SK-N-SH (cell line): ENCODE data around the gene MAPRE2. TPM values are rescaled to one million over a fixed set of nuclear protein-coding genes. Genes with fewer than 3 reads are reported as not detected.

Source experiments
- CTCF ChIA-PET: fragments of 300-600, 350-600 bp; formaldehyde crosslinking; extraction: SDS; loops from one replicate; lab custom pipeline; 2021; lab: Yijun Ruan, JAX
- POLR2A ChIA-PET: fragments of 350-600 bp; sonication (Branson Sonifier 250); formaldehyde crosslinking; extraction: SDS; loops from one replicate; lab custom pipeline; 2020; ENCODE audit warnings: antibody characterized with exemption, inconsistent platforms; lab: Yijun Ruan, JAX
- DNase-seq: peaks from one replicate; pipeline ENCODE4 v3.0.0; 2012
- H2AFZ ChIP-seq: fragments of 200-600 bp; sonication (generic); 2 replicates; pipeline ENCODE4 v1.8.1; 2016; ENCODE audit warnings: antibody characterized with exemption, mild to moderate bottlenecking, low read depth
- H3F3A ChIP-seq: fragments of 200-600 bp; sonication (generic); replicated peaks from 2 replicates; pipeline ENCODE3; 2016; ENCODE audit warnings: antibody characterized with exemption, mild to moderate bottlenecking; ENCODE audit not compliant: insufficient read depth
- H3K27ac ChIP-seq, 2 experiments: fragments of 200-500 bp in 1 of 2; fragments of 200-600 bp in 1 of 2; sonication (Bioruptor generic) in 1 of 2; sonication (generic), shearing (Covaris generic) in 1 of 2; 2 replicates each; pipeline versions ENCODE4 v1.5.1 to v1.6.1; 2014 to 2016; ENCODE audit warnings: low read depth in 2 of 2, inconsistent platforms in 1 of 2, low read length in 1 of 2, mild to moderate bottlenecking in 1 of 2, mixed read lengths in 1 of 2
- H3K27me3 ChIP-seq: fragments of 200-600 bp; sonication (generic), shearing (Covaris generic); 2 replicates; pipeline ENCODE4 v1.6.1; 2016; ENCODE audit warnings: mixed run types; ENCODE audit not compliant: insufficient read depth
- H3K36me3 ChIP-seq, 2 experiments: fragments of 200-500 bp in 1 of 2; fragments of 200-600 bp in 1 of 2; sonication (Bioruptor generic) in 1 of 2; sonication (generic) in 1 of 2; replicated peaks in 1 of 2; 2 replicates each; pipeline versions ENCODE3 to v1.5.1; 2014 to 2016; ENCODE audit warnings: low read length in 1 of 2, mild to moderate bottlenecking in 1 of 2; ENCODE audit not compliant: insufficient read depth in 2 of 2, control insufficient read depth in 1 of 2
- H3K4me1 ChIP-seq, 2 experiments: fragments of 200-500 bp in 1 of 2; fragments of 200-600 bp in 1 of 2; sonication (Bioruptor generic) in 1 of 2; sonication (generic), shearing (Covaris generic) in 1 of 2; 2 replicates each; pipeline versions ENCODE4 v1.5.1 to v1.6.1; 2014 to 2016; ENCODE audit warnings: low read depth in 1 of 2, low read length in 1 of 2, mixed run types in 1 of 2; ENCODE audit not compliant: insufficient read depth in 2 of 2, control insufficient read depth in 1 of 2
- H3K4me2 ChIP-seq: fragments of 200-600 bp; sonication (generic), shearing (Covaris generic); 2 replicates; pipeline ENCODE4 v1.6.1; 2017; ENCODE audit warnings: mixed run types
- H3K4me3 ChIP-seq, 2 experiments: fragments of 200-500 bp in 1 of 2; fragments of 200-600 bp in 1 of 2; sonication (Bioruptor generic) in 1 of 2; sonication (generic), shearing (Covaris generic) in 1 of 2; 2 replicates each; pipeline versions ENCODE4 v1.5.1 to v1.8.1; 2014 to 2016; ENCODE audit warnings: low read depth in 2 of 2, inconsistent platforms in 1 of 2, low read length in 1 of 2, mild to moderate bottlenecking in 1 of 2, mixed read lengths in 1 of 2, moderate library complexity in 1 of 2
- H3K79me2 ChIP-seq: fragments of 200-600 bp; sonication (generic); 2 replicates; pipeline ENCODE4 v1.8.1; 2017; ENCODE audit warnings: mild to moderate bottlenecking; ENCODE audit not compliant: insufficient read depth
- H3K9ac ChIP-seq: fragments of 200-600 bp; sonication (generic); 2 replicates; pipeline ENCODE4 v1.6.1; 2017; ENCODE audit warnings: mixed run types
- H3K9me2 ChIP-seq: fragments of 200-600 bp; sonication (generic); 2 replicates; pipeline ENCODE4 v1.6.1; 2017; ENCODE audit warnings: mixed run types
- H3K9me3 ChIP-seq: fragments of 200-600 bp; sonication (generic); 2 replicates; pipeline ENCODE4 v1.6.1; 2017; ENCODE audit warnings: mixed run types, mild to moderate bottlenecking, moderate library complexity
- H4K20me1 ChIP-seq: fragments of 200-600 bp; sonication (generic); 2 replicates; pipeline ENCODE4 v1.6.1; 2017; ENCODE audit warnings: mild to moderate bottlenecking, mixed run types; ENCODE audit not compliant: insufficient read depth
- CHD2 ChIP-seq: fragments of 150-350 bp; IDR thresholded peaks from 2 replicates; pipeline ENCODE4 v1.6.1; 2018; ENCODE audit warnings: low read length; ENCODE audit not compliant: partially characterized antibody
- ELF1 ChIP-seq: IDR thresholded peaks from 2 replicates; pipeline ENCODE4 v1.4.0; 2012
- FOSL2 ChIP-seq: IDR thresholded peaks from 2 replicates; pipeline ENCODE4 v1.4.0; 2012; ENCODE audit warnings: low read depth, mild to moderate bottlenecking, moderate library complexity, borderline replicate concordance
- FOXJ3 ChIP-seq: sonication (generic); formaldehyde crosslinking; IDR thresholded peaks from 2 replicates; pipeline ENCODE4 v1.5.1; 2020; ENCODE audit warnings: mild to moderate bottlenecking, missing genetic modification reagents
- GATA2 ChIP-seq: sonication (generic); formaldehyde crosslinking; IDR thresholded peaks from 2 replicates; pipeline ENCODE4 v1.5.0; 2020; ENCODE audit warnings: mild to moderate bottlenecking, missing genetic modification reagents
- JUND ChIP-seq: IDR thresholded peaks from 2 replicates; pipeline ENCODE4 v1.4.0; 2012
- MAX ChIP-seq: IDR thresholded peaks from 2 replicates; pipeline ENCODE4 v1.4.0; 2012; ENCODE audit warnings: low read depth
- MXI1 ChIP-seq: IDR thresholded peaks from 2 replicates; pipeline ENCODE4 v1.6.1; 2012; ENCODE audit warnings: mild to moderate bottlenecking, low read depth, low read length, improper control_type of control experiment
- PBX3 ChIP-seq: IDR thresholded peaks from 2 replicates; pipeline ENCODE4; 2012
- POLR2AphosphoS5 ChIP-seq: IDR thresholded peaks from 2 replicates; pipeline ENCODE4 v1.6.1; 2012; ENCODE audit warnings: low read depth, low read length
- RAD21 ChIP-seq: IDR thresholded peaks from 2 replicates; pipeline ENCODE4 v1.6.1; 2012; ENCODE audit warnings: mild to moderate bottlenecking, low read length
- RCOR1 ChIP-seq: fragments of 150-350 bp; IDR thresholded peaks from 2 replicates; pipeline ENCODE4 v1.6.1; 2017; ENCODE audit warnings: antibody characterized with exemption, low read length
- RFX5 ChIP-seq: IDR thresholded peaks from 2 replicates; pipeline ENCODE4 v1.6.1; 2012; ENCODE audit warnings: mild to moderate bottlenecking, improper control_type of control experiment, low read length
- RXRA ChIP-seq: IDR thresholded peaks from 2 replicates; pipeline ENCODE4 v1.4.0; 2012; ENCODE audit warnings: low read depth, mild to moderate bottlenecking, borderline replicate concordance
- TCF12 ChIP-seq: IDR thresholded peaks from 2 replicates; pipeline ENCODE4 v1.4.0; 2012
- TEAD4 ChIP-seq: IDR thresholded peaks from 2 replicates; pipeline ENCODE4 v1.4.0; 2012; ENCODE audit warnings: mild to moderate bottlenecking, borderline replicate concordance; ENCODE audit not compliant: insufficient read depth
- YY1 ChIP-seq: IDR thresholded peaks from 2 replicates; pipeline ENCODE4 v1.4.0; 2012; ENCODE audit warnings: low read depth, mild to moderate bottlenecking
- ZBTB33 ChIP-seq: IDR thresholded peaks from 2 replicates; pipeline ENCODE4 v1.4.0; 2012; ENCODE audit warnings: low read depth, borderline replicate concordance
- WGBS: methylation state at CpG from one replicate; pipeline ENCODE4 v1.1.6; 2017; ENCODE audit warnings: low lambda C conversion rate; 5-methylcytosine and 5-hydroxymethylcytosine counted together
- polyA plus RNA-seq, 3 experiments: library from polyadenylated mRNA; depleted of rRNA; stranded (reverse); fragments of >200 nt; gene quantifications; 2 replicates each; pipeline ENCODE4 v1.2.3, GENCODE V29; 2012

Gene MAPRE2
- polyA plus RNA-seq, 1 of the 3 experiments (the other 2 are of a cell fraction) = 11.5 TPM

GRCh38 chr18:35029103-35029502 lies 12.1 kb upstream of the MAPRE2 start:
- DNase-seq = no peak

GRCh38 chr18:35029770-35030169 lies 11.4 kb upstream of the MAPRE2 start:
- ChIA-PET CTCF (interaction anchor here (0.8 to 6.4 kb wide), 13 partner anchors 11 to 325 kb away, joined by 3 to 97 read pairs (median 5); partner anchors contain the start of gene MAPRE2), POLR2A (interaction anchor here (2.5 kb wide), 1 partner anchor 12 kb away, joined by 13 read pairs; the partner anchor contains the start of gene MAPRE2)
- Histone ChIP-seq H3K4me3 (no peak overlapping the region), H3K79me2 (no peaks in the 10 kb centered on the region), H3K36me3 (no peaks in the 10 kb centered on the region), H4K20me1 (no peaks in the 10 kb centered on the region), H3K9me3 (no peaks in the 10 kb centered on the region), H3K4me2 (0 out of 2 replicates have a peak overlapping the region, but pooled peaks have one; percentile 14), H3K9me2 (no peaks in the 10 kb centered on the region), H3K27ac (no peak overlapping the region), H3K27me3 (no peaks in the 10 kb centered on the region), H3F3A (no peaks in the 10 kb centered on the region), H3K4me1 (peaks cover 0 to 16% of the 10 kb centered on the region in 2 experiments; a peak in 2 of 4 replicates), H3K9ac (no peak overlapping the region), H2AFZ (no peak overlapping the region)
- DNase-seq = no peak
- TF ChIP-seq YY1 (no peak), GATA2 (CRISPR knock-in tag) (no peak), ELF1 (no peak), FOSL2 (no peak), RXRA (no peak), FOXJ3 (CRISPR knock-in tag) (no peak), TEAD4 (no peak), RAD21 (no peak), RFX5 (no peak), MXI1 (no peak), POLR2AphosphoS5 (no peak)
- WGBS = 89% methylated on average over 3 of the region's 3 CpGs

More at GRCh38 chr18:35029103-35029502, 12.1 kb upstream of the MAPRE2 start:
- WGBS = 51% methylated on average over 4 of the region's 4 CpGs
- Histone ChIP-seq H3K27ac (peak overlapping the region in 1 of 2 experiments; percentile 3; a peak in 1 of 4 replicates), H3K79me2 (no peaks in the 10 kb centered on the region), H3K9me2 (no peaks in the 10 kb centered on the region), H3K4me2 (0 out of 2 replicates have a peak overlapping the region, but pooled peaks have one; percentile 14), H2AFZ (peak overlapping the region; percentile 38; the same call in 1 of the 2 replicates), H3K27me3 (no peaks in the 10 kb centered on the region), H3K4me3 (no peak overlapping the region), H3F3A (no peaks in the 10 kb centered on the region), H3K36me3 (no peaks in the 10 kb centered on the region), H3K9ac (no peak overlapping the region), H3K9me3 (no peaks in the 10 kb centered on the region), H4K20me1 (no peaks in the 10 kb centered on the region), H3K4me1 (peaks cover 0 to 16% of the 10 kb centered on the region in 2 experiments; a peak in 2 of 4 replicates)
- ChIA-PET CTCF (interaction anchor here (0.7 to 6.4 kb wide), 13 partner anchors 12 to 313 kb away, joined by 3 to 97 read pairs (median 5); partner anchors contain the start of gene MAPRE2), POLR2A (interaction anchor here (2.5 kb wide), 1 partner anchor 12 kb away, joined by 13 read pairs; the partner anchor contains the start of gene MAPRE2)
- peak; percentile 59 for TF ChIP-seq MAX
- 0 out of 2 replicates have a peak, but pooled peaks have one; percentile 22 for TF ChIP-seq JUND
- TF ChIP-seq RCOR1 = no peak
- no peak for TF ChIP-seq ZBTB33
- peak; percentile 45 for TF ChIP-seq TCF12
- TF ChIP-seq FOSL2 = peak; percentile 33; the same call in 1 of the 2 replicates
- TF ChIP-seq PBX3 = peak; percentile 44; the same call in 1 of the 2 replicates
- TF ChIP-seq CHD2 = no peak
- TF ChIP-seq GATA2 (CRISPR knock-in tag) = no peak
